CD4-positive, alpha-beta T cell treated with Interleukin-17A for 1 hour (primary cell): ENCODE measurements around the gene DUSP7.
"Not testable (repeated sequence)": the region's sequence is repeated elsewhere in the genome, so short reads cannot be mapped to it uniquely, and the experiment has no call there.

Source experiments
- DNase-seq: peaks from one replicate; pipeline ENCODE4 v3.0.0-alpha.2; 2020

DUSP7 gene

DNA sequence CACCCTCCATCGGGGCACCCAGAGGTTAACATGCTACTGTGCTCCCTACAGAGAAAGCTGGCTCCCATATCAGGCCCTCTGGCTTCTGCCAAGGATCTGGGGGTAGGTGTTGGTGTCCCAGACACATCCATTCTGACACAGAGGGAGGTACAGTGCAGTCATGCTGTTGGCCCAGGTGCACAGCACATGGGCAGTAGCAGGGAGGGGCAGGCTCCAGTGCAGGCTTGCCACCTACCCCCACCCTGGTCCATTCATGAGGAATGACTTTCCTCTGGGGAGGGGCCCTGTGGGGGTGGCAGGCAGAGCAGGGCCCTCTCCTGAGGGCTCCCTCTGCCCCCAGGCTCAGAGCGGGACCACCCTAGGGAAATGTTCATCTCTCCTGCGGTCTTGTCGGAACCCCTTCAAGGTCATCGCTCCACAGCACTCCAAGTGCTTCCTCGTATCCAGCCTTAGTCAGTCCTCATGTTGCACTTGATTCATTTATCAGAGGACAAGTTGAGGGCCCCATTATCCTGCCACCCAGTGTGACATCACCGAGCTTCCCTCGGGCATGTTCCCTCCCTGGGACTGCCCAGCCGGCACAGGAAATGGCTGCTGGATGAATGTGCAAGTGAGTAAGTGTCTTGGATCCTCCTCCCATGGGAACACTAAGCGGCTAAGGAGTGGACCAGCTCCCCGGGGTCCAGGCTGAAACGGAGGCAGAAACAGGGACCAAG is 10.0 kb downstream of the DUSP7 start:
- DNase-seq = no peak

DNA sequence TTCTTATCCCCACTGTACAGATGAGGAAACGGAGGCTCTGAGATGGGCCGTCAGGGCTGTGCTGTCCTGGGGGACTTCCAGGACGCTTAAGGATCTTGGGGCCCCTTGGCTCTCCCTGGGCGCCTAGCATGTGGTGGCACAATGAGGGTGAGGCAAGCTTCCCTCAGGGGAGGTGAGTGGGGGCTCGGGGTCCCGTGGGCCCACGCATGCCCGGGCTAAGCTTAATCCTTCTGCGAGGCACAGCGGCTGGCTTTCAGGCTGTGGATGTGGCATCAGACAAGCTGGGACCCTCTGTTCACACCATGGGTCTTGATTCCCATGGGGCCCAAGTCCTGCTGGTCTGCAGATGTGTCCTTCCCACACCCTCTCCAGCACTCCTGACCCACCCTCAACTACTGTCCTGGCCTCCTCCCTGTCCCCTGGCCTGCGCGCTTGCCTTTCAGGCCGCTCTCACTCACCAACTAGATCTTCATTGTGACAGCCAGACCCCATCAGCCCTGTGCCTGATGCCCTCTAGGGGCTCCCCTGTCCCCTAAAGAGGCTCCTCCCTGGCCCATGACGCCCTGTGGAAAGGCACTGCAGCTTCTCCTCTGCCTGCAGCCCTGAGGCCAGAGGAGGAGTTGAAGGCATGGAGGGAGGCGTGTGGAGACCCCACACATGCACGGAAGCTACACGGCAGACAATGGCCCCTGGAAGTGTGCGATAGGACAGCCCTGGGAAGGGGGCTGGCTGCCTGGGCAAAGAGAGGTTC is 11.3 kb downstream of the DUSP7 start:
- no peak for DNase-seq

GRCh38 chr3:52043750-52044149 is 12.6 kb downstream of the DUSP7 start:
- no peak for DNase-seq

DNA sequence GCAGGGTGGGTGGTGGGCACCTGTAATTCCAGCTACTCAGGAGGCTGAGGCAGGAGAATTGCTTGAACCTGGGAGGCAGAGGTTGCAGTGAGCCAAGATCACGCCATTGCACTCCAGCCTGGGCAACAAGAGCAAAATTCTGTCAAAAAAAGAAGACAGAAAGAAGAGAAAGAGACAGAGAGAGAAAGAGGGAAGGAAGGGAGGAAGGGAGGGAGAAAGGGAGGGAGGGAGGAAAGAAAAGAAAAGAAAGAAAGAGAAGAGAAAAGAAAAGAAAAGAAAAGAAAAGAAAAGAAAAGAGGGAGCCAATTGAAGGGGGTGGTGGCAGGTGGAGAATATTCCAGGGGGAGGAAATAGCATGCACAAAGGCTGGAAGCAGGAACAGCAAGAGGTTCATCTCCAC is 13.3 kb downstream of the DUSP7 start:
- DNase-seq = not testable (repeated sequence)

GRCh38 chr3:52041118-52041731 is 15.1 kb downstream of the DUSP7 start:
- no peak for DNase-seq

DNA sequence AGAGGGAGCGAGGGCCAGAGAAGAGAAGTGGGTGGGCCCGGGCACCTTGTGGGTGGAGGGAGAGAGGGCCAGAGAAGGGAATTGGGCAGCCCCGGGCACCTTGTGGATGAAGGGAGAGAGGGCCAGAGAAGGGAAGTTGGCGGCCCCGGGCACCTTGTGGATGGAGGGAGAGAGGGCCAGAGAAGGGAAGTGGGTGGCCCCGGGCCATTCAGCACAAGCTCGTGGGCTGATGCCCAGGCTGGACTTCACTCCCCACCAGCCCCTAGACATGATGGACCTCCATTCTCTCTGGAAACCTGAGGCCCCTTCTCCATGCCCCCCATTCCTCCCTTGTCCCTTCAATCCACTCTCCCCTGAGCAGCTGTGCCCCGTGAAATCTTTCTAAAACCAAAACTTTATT is 15.8 kb downstream of the DUSP7 start:
- no peak for DNase-seq

DNA sequence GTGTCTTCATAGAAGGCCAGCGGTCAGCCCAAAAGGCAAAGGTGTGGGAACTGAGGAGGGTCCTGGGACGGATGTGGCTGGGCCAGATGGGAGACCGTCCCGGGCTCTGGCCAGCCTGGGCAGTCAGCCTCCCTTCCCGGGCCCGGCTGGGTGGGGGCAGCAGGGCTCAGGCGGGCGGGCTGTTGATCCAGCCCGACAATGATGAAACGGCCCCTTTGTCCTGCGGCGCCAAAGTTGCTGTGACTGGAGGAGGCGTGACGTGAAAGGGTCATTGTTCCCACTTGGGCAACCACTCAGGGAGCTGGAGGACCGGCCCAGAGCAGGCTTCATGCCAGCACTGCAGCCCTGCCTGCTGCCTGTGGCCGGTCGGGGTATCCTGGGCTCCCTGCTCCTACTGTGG is 16.5 kb downstream of the DUSP7 start:
- no peak for DNase-seq

- no peak for DNase-seq
These were observed 16.9 kb downstream of the DUSP7 start for GRCh38 chr3:52039426-52039825.

DNA sequence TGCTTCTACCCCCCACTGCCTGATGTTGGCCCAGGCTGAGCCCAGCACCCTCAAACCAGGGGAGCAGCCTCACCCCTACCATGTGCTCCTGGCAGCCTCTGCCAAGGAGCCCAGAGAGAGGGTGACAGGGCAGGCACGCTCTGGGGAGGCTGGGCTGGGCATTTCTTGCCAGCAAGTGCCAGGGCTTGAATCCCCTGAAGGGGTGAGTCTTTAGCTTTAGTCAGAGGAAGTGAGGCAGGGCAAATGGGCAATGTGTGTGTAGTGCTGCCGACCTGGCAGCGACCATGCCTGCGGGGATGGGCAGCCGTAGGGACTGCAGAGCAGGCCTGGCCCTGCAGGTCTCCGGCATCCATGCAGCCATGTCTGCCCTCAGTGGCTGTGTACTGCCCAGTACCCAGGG is 18.1 kb downstream of the DUSP7 start:
- DNase-seq = no peak

- DNase-seq = no peak
These were observed 19.1 kb downstream of the DUSP7 start for GRCh38 chr3:52037291-52037690.

GRCh38 chr3:52036829-52037228 is 19.5 kb downstream of the DUSP7 start:
- DNase-seq = peak; percentile 47

GRCh38 chr3:52036222-52036694 is 20.1 kb downstream of the DUSP7 start:
- DNase-seq = no peak

- DNase-seq = no peak
These were observed 21.7 kb downstream of the DUSP7 start for GRCh38 chr3:52034651-52035050.

- no peak for DNase-seq
These were observed 22.2 kb downstream of the DUSP7 start for GRCh38 chr3:52034212-52034611.

- not testable (repeated sequence) for DNase-seq
These were observed 22.6 kb downstream of the DUSP7 start for GRCh38 chr3:52033748-52034147.

DNA sequence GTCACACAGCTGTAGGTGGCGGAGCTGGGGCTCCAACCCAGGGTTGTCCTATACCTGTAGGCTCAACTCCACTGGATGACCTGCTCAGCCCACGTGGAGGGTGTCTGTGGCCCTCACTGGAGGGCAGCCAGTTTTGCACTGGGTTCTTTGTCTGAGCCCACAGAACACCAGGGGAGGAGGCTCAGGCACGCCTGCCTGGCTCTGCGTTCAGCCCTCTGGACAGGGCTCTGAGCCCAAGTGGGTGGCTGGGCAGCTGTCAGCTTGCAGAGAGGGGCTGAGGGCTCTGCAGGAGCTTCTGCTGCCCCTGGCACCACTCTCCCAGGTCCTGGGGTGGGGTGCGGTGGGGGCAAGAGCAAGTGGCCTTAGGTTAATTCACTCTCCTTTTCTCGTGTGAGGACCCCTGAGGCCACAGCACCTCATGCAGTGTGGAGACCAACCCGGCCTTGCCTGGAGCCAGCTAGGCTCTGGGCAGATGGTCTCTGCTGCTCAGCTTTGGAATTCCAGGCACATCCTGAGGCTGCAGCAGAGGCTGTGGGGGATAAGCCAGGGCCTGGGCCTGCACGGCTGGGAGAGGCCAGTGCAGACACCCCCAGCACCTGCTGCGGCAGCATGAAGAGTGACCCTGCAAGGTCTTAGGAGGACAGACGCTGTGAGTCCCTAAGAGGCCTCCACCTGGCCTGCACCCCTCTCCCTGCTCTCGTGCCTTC is 23.5 kb downstream of the DUSP7 start:
- no peak for DNase-seq

- no peak for DNase-seq
These were observed 24.5 kb downstream of the DUSP7 start for GRCh38 chr3:52031896-52032295.

DNA sequence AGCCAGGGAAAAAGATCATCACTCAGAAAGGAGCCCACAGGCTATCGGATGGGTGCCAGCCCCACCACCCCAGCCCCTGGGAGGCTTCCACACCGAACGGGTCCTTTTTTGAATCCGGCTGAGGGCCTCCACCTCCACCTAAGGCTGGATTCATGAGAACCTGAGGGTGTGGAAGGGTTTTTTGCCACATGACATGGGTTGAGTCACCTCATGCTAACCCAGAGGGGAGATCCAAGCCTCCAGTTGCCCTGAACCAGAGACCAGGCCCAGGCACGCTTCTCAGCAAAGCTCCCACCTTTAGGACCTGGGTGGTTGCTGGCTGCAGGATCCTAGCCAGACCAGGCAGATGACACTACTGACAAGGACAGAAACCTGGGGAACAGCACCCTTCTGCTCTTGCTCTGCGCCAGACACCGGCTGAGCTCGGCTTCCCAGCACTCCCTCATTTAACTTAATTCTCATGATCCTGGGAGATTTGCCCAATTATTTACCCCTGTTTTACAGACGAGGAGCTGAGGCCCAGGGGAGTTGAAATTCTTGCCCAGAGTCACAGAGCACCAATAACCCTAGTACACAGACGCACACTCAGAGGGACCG is 25.6 kb downstream of the DUSP7 start:
- no peak for DNase-seq

DNA sequence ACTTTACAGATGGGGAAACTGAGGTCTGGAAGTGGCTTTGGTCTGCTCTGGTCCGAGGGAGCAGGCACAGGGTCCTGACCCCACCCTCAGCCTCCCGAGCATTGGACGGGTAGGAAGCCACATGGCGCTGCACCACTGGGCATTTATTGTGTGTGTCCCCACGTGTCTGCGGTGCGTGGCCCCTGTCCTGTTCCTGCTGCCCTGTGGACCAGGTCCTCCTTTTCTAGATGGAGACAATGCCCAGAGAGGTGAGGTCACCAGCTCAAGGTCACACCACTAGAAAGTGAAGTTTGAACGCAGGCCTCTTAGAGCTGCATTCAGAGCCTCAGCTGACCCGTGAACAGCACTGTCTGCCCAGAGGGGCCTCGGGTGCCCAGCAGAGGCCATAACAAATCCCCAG is 26.8 kb downstream of the DUSP7 start:
- no peak for DNase-seq

GRCh38 chr3:52029053-52029452 is 27.3 kb downstream of the DUSP7 start:
- DNase-seq = no peak

GRCh38 chr3:52028572-52028971 is 27.8 kb downstream of the DUSP7 start:
- no peak for DNase-seq

DNA sequence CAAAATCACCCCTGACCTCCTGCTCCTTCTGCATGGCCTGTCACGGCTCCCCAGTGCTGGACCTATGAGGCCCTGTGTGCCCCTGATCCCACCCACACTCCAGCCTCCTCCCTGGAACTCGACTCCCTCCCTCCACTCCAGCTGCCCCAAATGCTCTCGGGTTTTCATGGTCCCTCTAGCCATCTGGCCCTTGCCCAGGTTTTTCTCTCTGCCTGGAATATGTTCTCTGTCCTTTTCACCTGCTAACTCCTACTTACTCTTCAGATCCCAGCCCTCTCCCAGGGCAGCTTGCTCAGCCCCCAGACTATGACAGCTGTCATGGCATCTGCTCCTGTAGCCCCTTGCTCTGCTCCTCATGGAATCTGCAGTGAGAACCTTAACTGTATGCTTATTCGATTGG is 30.3 kb downstream of the DUSP7 start:
- no peak for DNase-seq

GRCh38 chr3:52025453-52025852 is 30.9 kb downstream of the DUSP7 start:
- DNase-seq = no peak
